HuH-7.5 (cell line): ENCODE measurements around the gene GLUD1.
"Not testable (repeated sequence)": the region's sequence is repeated elsewhere in the genome, so short reads cannot be mapped to it uniquely, and the experiment has no call there.

Experiments used
- DNase-seq: peaks from one replicate; pipeline ENCODE4 v3.0.0; 2011; ENCODE audit warnings: low spot score

The GLUD1 gene

GRCh38 chr10:87089746-87090145 lies 4.9 kb downstream of the GLUD1 start:
- DNase-seq: no peak

GRCh38 chr10:87085537-87085936 lies 9.1 kb downstream of the GLUD1 start:
- DNase-seq: no peak

GRCh38 chr10:87084291-87084782 lies 10.3 kb downstream of the GLUD1 start:
- not testable (repeated sequence) for DNase-seq

GRCh38 chr10:87083576-87084290 lies 10.9 kb downstream of the GLUD1 start:
- DNase-seq: not testable (repeated sequence)

GRCh38 chr10:87082219-87082618 lies 12.4 kb downstream of the GLUD1 start:
- not testable (repeated sequence) for DNase-seq

- DNase-seq: not testable (repeated sequence)
These were observed 13.1 kb downstream of the GLUD1 start for GRCh38 chr10:87081574-87081973.

- DNase-seq: not testable (repeated sequence)
These were observed 14.0 kb downstream of the GLUD1 start for GRCh38 chr10:87080621-87081020.

- DNase-seq: no peak
These were observed 15.4 kb downstream of the GLUD1 start for GRCh38 chr10:87079106-87079836.

GRCh38 chr10:87076421-87076820 lies 18.2 kb downstream of the GLUD1 start:
- DNase-seq: not testable (repeated sequence)

- no peak for DNase-seq
These were observed 22.2 kb downstream of the GLUD1 start for GRCh38 chr10:87072449-87072848.

GRCh38 chr10:87068281-87068680 lies 26.4 kb downstream of the GLUD1 start:
- DNase-seq: no peak

GRCh38 chr10:87066865-87067264 lies 27.8 kb downstream of the GLUD1 start:
- DNase-seq: no peak

- no peak for DNase-seq
These were observed 28.5 kb downstream of the GLUD1 start for GRCh38 chr10:87066178-87066577.

GRCh38 chr10:87064651-87065050 lies 30.0 kb downstream of the GLUD1 start:
- no peak for DNase-seq

- no peak for DNase-seq
These were observed 34.2 kb downstream of the GLUD1 start for GRCh38 chr10:87060280-87060928.

- DNase-seq: no peak
These were observed 35.2 kb downstream of the GLUD1 start for GRCh38 chr10:87059401-87059800.

- no peak for DNase-seq
These were observed 36.5 kb downstream of the GLUD1 start for GRCh38 chr10:87058171-87058570.

GRCh38 chr10:87054373-87055295 lies 40.0 kb downstream of the GLUD1 start:
- DNase-seq: no peak

- DNase-seq: no peak
These were observed 41.0 kb downstream of the GLUD1 start for GRCh38 chr10:87053577-87054181.

- no peak for DNase-seq
These were observed 41.5 kb downstream of the GLUD1 start for GRCh38 chr10:87053111-87053510.

- no peak for DNase-seq
These were observed 49.2 kb downstream of the GLUD1 start for GRCh38 chr10:87045434-87045938.
